ENCODE measurements around the gene FIZ1. TPM values are rescaled to one million over a fixed set of nuclear protein-coding genes. Genes with fewer than 3 reads are reported as not detected.

The FIZ1 gene
- total RNA-seq, 1 experiment from 2014 or later = 21.5 TPM

DNA sequence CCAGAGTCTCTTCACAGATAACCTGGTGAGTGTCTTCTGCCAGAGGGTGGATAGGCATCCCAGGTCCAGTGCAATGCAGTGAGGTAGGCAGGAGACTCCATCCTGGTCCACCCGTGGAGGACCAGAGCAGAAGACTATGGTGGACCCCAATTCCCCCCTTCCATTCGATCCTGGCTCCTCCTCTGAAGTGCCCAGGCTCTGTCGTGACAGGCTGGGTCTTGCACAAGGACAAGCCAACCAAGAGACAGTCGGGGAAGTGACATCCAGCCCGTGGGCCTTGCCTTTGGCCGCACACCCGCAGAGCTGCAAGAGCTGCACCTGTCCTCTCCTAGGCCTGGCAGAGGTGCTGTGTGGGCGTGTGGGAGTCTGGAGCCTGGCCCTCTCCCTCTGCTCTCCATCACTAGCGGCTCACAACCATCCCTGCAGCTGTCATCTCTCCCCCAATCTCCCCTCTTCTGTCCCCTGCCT is 21.9 kb upstream of the FIZ1 start:
- Mint-ChIP-seq H3K4me3 (no peak overlapping the region), H3K9me3 (no peaks in the 10 kb centered on the region; a peak in 1 of 5 replicates), H3K27me3 (ENCODE audit: low read depth) (peaks cover 2% of the 10 kb centered on the region), H3K4me1 (peaks cover 10 to 14% of the 10 kb centered on the region in 2 experiments), H3K27ac (no peak overlapping the region), H3K36me3 (ENCODE audit: insufficient read depth in 1 of 3, low read depth in 3 of 3) (peaks cover 21 to 41% (median 37%) of the 10 kb centered on the region in 3 experiments)
- Histone ChIP-seq H3K9me3 (ENCODE audit: control insufficient read depth, low read depth, low read length) (no peaks in the 10 kb centered on the region), H4K8ac (replicated peaks; ENCODE audit: insufficient read length, low read depth, low read length) (no peak overlapping the region), H3K4me1 (ENCODE audit: insufficient read depth, low read length) (no peaks in the 10 kb centered on the region), H3T11ph (ENCODE audit: low read length) (no peak overlapping the region), H2AK5ac (ENCODE audit: insufficient read length, low read length) (no peak overlapping the region), H2BK5ac (ENCODE audit: insufficient read length, low read length) (no peak overlapping the region), H3K14ac (ENCODE audit: insufficient read depth, low read length) (no peak overlapping the region), H2BK20ac (ENCODE audit: low read depth, low read length, poor library complexity, severe bottlenecking) (no peak overlapping the region), H4K91ac (ENCODE audit: insufficient read length, low read depth, low read length) (no peak overlapping the region), H3K79me1 (ENCODE audit: insufficient read depth, low read depth, low read length, poor library complexity, severe bottlenecking) (no peaks in the 10 kb centered on the region), H2BK15ac (ENCODE audit: low read depth, low read length) (no peak overlapping the region), H3K56ac (ENCODE audit: insufficient read length, low read depth, low read length) (no peak overlapping the region), H3K79me2 (ENCODE audit: insufficient read depth, low read length) (no peaks in the 10 kb centered on the region), H3K27ac (ENCODE audit: insufficient read length, low read depth, low read length) (no peak overlapping the region), H3K18ac (ENCODE audit: insufficient read length, low read depth, low read length) (no peak overlapping the region), H4K20me1 (ENCODE audit: control insufficient read depth, insufficient read depth, insufficient read length) (no peaks in the 10 kb centered on the region), H3K23me2 (ENCODE audit: insufficient read length, low read depth, low read length, poor library complexity, severe bottlenecking) (no peaks in the 10 kb centered on the region), H3K9ac (ENCODE audit: extremely low read depth, insufficient read length, low read length) (no peak overlapping the region), H3K4ac (ENCODE audit: low read depth, low read length) (no peak overlapping the region), H3K23ac (ENCODE audit: insufficient read length, low read depth, low read length) (no peak overlapping the region), H3K4me2 (ENCODE audit: insufficient read depth, insufficient read length, low read length) (no peak overlapping the region), H3K27me3 (ENCODE audit: insufficient read depth, low read length) (no peaks in the 10 kb centered on the region), H2BK120ac (ENCODE audit: low read depth, low read length, poor library complexity, severe bottlenecking) (no peak overlapping the region), H2AFZ (ENCODE audit: low read length) (no peak overlapping the region), H2BK12ac (ENCODE audit: insufficient read length, low read depth, low read length) (no peak overlapping the region), H4K5ac (ENCODE audit: insufficient read length, low read depth, low read length) (no peak overlapping the region)
- TF ChIP-seq, protein P1, sequence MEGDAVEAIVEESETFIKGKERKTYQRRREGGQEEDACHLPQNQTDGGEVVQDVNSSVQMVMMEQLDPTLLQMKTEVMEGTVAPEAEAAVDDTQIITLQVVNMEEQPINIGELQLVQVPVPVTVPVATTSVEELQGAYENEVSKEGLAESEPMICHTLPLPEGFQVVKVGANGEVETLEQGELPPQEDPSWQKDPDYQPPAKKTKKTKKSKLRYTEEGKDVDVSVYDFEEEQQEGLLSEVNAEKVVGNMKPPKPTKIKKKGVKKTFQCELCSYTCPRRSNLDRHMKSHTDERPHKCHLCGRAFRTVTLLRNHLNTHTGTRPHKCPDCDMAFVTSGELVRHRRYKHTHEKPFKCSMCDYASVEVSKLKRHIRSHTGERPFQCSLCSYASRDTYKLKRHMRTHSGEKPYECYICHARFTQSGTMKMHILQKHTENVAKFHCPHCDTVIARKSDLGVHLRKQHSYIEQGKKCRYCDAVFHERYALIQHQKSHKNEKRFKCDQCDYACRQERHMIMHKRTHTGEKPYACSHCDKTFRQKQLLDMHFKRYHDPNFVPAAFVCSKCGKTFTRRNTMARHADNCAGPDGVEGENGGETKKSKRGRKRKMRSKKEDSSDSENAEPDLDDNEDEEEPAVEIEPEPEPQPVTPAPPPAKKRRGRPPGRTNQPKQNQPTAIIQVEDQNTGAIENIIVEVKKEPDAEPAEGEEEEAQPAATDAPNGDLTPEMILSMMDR (conservative IDR thresholded peaks at IDR 0.05) = no peak
- no CpG with 5 or more reads among the region's 9 CpGs for WGBS (ENCODE audit: extremely low coverage, insufficient read length, low lambda C conversion rate)
- no peak for DNase-seq
